Osteocyte (in vitro differentiated cells): ENCODE data around the gene MAT1A. TPM values are rescaled to one million over a fixed set of nuclear protein-coding genes. Genes with fewer than 3 reads are reported as not detected.

Source experiments
- DNase-seq: peaks from one replicate; pipeline ENCODE4 v3.0.0; 2021; ENCODE audit warnings: mixed read lengths; ENCODE audit not compliant: unreplicated experiment; ENCODE audit errors: extremely low spot score
- H3K27ac Mint-ChIP-seq: one replicate; pipeline ENCODE4 v1.8.0; 2021; ENCODE audit warnings: mild to moderate bottlenecking, mixed read lengths; ENCODE audit not compliant: unreplicated experiment
- H3K27me3 Mint-ChIP-seq: one replicate; pipeline ENCODE4 v1.8.0; 2021; ENCODE audit warnings: mixed read lengths; ENCODE audit not compliant: unreplicated experiment
- H3K36me3 Mint-ChIP-seq: one replicate; pipeline ENCODE4 v1.8.0; 2021; ENCODE audit warnings: mixed read lengths; ENCODE audit not compliant: unreplicated experiment
- H3K4me1 Mint-ChIP-seq: one replicate; pipeline ENCODE4 v1.8.0; 2021; ENCODE audit warnings: mixed read lengths; ENCODE audit not compliant: unreplicated experiment
- H3K4me3 Mint-ChIP-seq: one replicate; pipeline ENCODE4 v1.8.0; 2021; ENCODE audit warnings: mild to moderate bottlenecking, moderate library complexity, mixed read lengths; ENCODE audit not compliant: unreplicated experiment
- H3K9me3 Mint-ChIP-seq: one replicate; pipeline ENCODE4 v1.8.0; 2021; ENCODE audit warnings: mixed read lengths; ENCODE audit not compliant: unreplicated experiment
- total RNA-seq: library from RNA; stranded (reverse); gene quantifications from 2 replicates; pipeline ENCODE4 v1.2.1, GENCODE V29; 2021
- TF ChIP-seq, protein P1 (sequence below): fragments of 200-600 bp; sonication (generic); IDR thresholded peaks from 2 replicates; pipeline ENCODE4 v1.5.0; 2021; ENCODE audit warnings: antibody characterized with exemption, mild to moderate bottlenecking, moderate library complexity

MAT1A gene
- total RNA-seq, 1 donor from 2014 or later = not detected

DNA sequence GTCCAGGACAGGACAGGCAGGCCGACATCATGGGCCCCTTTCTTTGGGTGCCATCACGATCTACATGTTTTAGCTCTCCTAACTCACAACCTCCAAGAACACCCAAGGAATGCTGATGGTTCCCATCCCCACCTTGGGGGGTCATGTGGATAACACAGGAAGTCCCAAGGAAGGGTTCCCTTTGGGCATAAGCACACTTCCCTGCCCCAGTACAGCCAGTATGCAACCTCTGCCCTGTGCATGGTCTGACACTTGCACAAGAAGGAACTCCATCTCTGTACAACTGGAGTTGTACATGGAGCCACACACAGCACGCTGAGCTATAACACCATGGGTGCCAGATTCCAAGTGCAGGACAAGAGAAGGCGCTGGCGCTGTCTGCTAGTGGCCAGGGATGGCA, 11.0 kb downstream of the MAT1A start:
- Mint-ChIP-seq H3K4me1 (no peaks in the 10 kb centered on the region), H3K4me3 (no peak overlapping the region), H3K36me3 (no peaks in the 10 kb centered on the region), H3K9me3 (no peaks in the 10 kb centered on the region), H3K27me3 (peaks cover 13% of the 10 kb centered on the region), H3K27ac (no peak overlapping the region)
- TF ChIP-seq, protein P1, sequence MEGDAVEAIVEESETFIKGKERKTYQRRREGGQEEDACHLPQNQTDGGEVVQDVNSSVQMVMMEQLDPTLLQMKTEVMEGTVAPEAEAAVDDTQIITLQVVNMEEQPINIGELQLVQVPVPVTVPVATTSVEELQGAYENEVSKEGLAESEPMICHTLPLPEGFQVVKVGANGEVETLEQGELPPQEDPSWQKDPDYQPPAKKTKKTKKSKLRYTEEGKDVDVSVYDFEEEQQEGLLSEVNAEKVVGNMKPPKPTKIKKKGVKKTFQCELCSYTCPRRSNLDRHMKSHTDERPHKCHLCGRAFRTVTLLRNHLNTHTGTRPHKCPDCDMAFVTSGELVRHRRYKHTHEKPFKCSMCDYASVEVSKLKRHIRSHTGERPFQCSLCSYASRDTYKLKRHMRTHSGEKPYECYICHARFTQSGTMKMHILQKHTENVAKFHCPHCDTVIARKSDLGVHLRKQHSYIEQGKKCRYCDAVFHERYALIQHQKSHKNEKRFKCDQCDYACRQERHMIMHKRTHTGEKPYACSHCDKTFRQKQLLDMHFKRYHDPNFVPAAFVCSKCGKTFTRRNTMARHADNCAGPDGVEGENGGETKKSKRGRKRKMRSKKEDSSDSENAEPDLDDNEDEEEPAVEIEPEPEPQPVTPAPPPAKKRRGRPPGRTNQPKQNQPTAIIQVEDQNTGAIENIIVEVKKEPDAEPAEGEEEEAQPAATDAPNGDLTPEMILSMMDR = no peak
- DNase-seq = peak; percentile 64

DNA sequence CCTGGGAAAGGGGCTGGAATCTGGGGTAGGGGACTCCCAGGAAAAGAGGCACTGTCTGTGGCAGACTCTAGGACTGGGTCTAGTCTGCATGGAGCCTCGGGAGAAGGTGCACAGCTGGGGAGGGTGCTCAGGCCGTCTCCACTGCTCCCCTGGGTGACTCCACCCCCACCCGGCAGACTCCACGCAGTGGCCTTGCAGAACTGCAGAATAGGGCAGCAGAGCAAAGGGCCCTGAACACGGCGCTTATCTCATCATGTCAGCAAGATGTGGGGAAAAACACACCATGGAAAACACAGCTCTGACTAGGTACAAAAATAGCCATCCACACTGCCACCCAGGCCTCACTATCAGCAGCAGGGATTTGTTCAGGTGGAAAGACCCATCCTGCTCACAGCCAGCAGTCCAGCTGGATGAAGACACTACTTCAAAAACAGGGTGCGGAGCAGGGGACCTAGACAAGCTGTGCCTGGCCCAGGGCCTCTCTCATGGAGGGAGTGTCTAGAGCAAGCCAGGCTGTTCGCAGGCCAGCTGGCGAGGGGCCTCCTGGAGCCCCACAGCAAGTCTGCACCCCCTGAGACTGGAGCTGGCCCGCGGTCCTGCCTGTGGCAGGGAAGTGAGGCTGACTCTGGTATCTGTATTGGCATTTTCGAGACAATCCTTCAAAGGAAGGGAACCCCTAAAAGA, 11.7 kb downstream of the MAT1A start:
- Mint-ChIP-seq H3K36me3 (no peaks in the 10 kb centered on the region), H3K27ac (no peak overlapping the region), H3K4me1 (no peaks in the 10 kb centered on the region), H3K9me3 (no peaks in the 10 kb centered on the region), H3K27me3 (peaks cover 12% of the 10 kb centered on the region), H3K4me3 (no peak overlapping the region)
- TF ChIP-seq, protein P1 = no peak
- DNase-seq = peak; percentile 78

- Mint-ChIP-seq H3K9me3 (no peaks in the 10 kb centered on the region), H3K27me3 (peaks cover 12% of the 10 kb centered on the region), H3K27ac (no peak overlapping the region), H3K4me1 (no peaks in the 10 kb centered on the region), H3K36me3 (no peaks in the 10 kb centered on the region), H3K4me3 (no peak overlapping the region)
- peak; percentile 73 for DNase-seq
- TF ChIP-seq, protein P1 = no peak
These were observed 12.4 kb downstream of the MAT1A start for GRCh38 chr10:80277016-80277415.

DNA sequence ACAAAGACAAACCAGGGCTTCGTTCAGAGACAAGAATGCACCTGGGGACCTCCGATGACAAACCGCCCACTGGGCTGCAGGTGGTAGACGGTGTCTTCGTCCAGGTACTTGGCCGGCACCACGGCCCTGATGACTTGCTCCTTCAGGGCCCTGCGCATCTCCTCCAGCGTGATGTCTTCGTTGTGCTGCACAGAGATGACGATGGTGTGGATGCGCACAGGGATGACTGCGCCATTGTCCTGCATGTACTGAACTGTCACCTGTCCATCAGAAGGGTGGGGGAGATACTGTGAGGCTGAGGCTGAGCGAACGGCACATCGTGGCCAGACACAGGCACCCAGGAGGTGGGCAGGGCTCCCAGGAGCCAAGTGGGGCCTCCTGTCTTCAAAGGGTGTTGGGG, 13.1 kb downstream of the MAT1A start:
- Mint-ChIP-seq H3K9me3 (no peaks in the 10 kb centered on the region), H3K27ac (no peak overlapping the region), H3K4me1 (no peaks in the 10 kb centered on the region), H3K4me3 (no peak overlapping the region), H3K27me3 (peaks cover 7% of the 10 kb centered on the region), H3K36me3 (no peaks in the 10 kb centered on the region)
- TF ChIP-seq, protein P1 = no peak
- DNase-seq = peak; percentile 64

- H3K4me3 Mint-ChIP-seq = no peak overlapping the region
- H3K27ac Mint-ChIP-seq = no peak overlapping the region
- peaks cover 11% of the 10 kb centered on the region for H3K27me3 Mint-ChIP-seq
- no peaks in the 10 kb centered on the region for H3K36me3 Mint-ChIP-seq
- no peaks in the 10 kb centered on the region for H3K4me1 Mint-ChIP-seq
- DNase-seq = peak; percentile 63
- H3K9me3 Mint-ChIP-seq = no peaks in the 10 kb centered on the region
- TF ChIP-seq, protein P1 = no peak
These were observed 13.7 kb downstream of the MAT1A start for GRCh38 chr10:80275756-80276155.
